Measurements from ENCODE around the gene ANGPTL4. TPM values are rescaled to one million over a fixed set of nuclear protein-coding genes. Genes with fewer than 3 reads are reported as not detected.

ANGPTL4 gene
- total RNA-seq, 4 donors from 2014 or later: 4.4 to 48.2 (median 19.4) TPM

DNA sequence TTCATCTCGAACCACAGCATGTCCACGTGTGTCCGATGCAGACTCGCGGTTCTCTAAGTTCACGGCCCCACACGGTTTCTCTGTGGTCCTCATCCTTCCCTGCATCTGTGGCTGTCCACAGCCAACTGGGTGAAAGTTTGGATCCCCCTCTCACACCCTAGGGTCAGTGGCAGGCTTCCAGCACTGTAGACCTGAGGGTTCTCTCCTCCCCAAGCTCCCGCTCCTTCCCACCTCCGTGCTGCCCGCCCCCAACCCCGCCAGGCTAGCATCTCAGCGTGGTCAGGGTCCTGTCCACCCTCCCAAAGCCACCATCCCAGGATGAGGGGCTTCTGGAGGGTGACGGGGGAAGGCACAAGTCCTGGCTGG, 3.0 kb downstream of the ANGPTL4 start:
- Histone ChIP-seq H3K36me3 (peaks cover 0 to 7% of the 10 kb centered on the region in 2 donors), H3K9me3 (no peaks in the 10 kb centered on the region), H3K27me3 (no peaks in the 10 kb centered on the region), H3K4me1 (peaks cover 0 to 64% (median 28%) of the 10 kb centered on the region in 3 donors), H3K4me3 (peak overlapping the region in 1 of 2 donors; percentile 26), H3K27ac (peak overlapping the region in 2 of 4 donors; percentile 67 to 83)
- WGBS, 2 donors (ENCODE audit: low coverage in 1 of 2): 85% methylated on average over 5 of the region's 13 CpGs; no CpG with 5 or more reads in 1 of the 2 donors
- peak; percentile 1 for ATAC-seq
- TF ChIP-seq, protein P1, sequence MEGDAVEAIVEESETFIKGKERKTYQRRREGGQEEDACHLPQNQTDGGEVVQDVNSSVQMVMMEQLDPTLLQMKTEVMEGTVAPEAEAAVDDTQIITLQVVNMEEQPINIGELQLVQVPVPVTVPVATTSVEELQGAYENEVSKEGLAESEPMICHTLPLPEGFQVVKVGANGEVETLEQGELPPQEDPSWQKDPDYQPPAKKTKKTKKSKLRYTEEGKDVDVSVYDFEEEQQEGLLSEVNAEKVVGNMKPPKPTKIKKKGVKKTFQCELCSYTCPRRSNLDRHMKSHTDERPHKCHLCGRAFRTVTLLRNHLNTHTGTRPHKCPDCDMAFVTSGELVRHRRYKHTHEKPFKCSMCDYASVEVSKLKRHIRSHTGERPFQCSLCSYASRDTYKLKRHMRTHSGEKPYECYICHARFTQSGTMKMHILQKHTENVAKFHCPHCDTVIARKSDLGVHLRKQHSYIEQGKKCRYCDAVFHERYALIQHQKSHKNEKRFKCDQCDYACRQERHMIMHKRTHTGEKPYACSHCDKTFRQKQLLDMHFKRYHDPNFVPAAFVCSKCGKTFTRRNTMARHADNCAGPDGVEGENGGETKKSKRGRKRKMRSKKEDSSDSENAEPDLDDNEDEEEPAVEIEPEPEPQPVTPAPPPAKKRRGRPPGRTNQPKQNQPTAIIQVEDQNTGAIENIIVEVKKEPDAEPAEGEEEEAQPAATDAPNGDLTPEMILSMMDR (IDR thresholded peaks at IDR 0.05): no peak
- TF ChIP-seq POLR2AphosphoS5 (IDR thresholded peaks at IDR 0.05) (no peak), EP300 (IDR thresholded peaks at IDR 0.05) (no peak), POLR2A (IDR thresholded peaks at IDR 0.05) (no peak)

DNA sequence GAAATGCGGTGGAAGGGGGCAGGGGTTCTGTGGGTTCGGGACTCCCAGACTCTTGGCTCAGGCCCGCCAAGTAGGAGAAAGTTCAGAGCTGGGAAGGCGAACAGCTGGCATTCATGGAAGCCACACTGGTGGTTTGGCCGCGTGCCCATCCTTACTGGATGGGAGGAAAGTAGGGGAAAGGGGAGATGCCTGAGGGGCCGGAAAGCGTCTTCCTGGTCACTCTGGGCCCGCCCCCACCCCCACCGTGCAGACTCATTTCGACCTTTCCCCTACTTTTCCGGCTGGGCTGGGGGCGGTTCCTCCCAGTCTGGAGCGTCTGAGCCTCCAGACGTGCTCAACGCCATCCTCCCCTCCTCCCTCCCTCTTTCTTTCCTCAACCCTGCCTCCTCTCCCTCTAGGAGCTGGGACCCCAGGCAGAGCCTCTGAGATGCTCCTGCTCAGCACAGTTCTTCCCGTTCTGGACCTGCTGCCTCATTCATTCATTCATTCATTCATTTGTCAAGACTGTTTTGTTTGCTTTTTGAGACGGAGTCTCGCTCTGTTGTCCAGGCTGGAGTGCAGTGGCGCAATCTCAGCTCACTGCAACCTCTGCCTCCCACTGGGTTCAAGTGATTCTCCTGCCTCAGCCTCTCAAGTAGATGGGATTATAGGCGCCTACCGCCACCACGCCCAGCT, 3.5 kb downstream of the ANGPTL4 start:
- peak overlapping the region in 1 of 2 donors; percentile 26 for H3K4me3 ChIP-seq
- WGBS, 2 donors (ENCODE audit: low coverage in 1 of 2): 8 to 22% methylated on average over 10 to 14 of the region's 23 CpGs
- H3K27ac ChIP-seq: peak overlapping the region in 2 of 4 donors; percentile 67 to 83
- TF ChIP-seq, protein P1 (IDR thresholded peaks at IDR 0.05): no peak
- TF ChIP-seq POLR2A (IDR thresholded peaks at IDR 0.05): no peak
- TF ChIP-seq POLR2AphosphoS5 (IDR thresholded peaks at IDR 0.05): peak; percentile 87
- TF ChIP-seq EP300 (IDR thresholded peaks at IDR 0.05): no peak
- ATAC-seq: peak; percentile 69
- peaks cover 0 to 7% of the 10 kb centered on the region in 2 donors for H3K36me3 ChIP-seq
- no peaks in the 10 kb centered on the region for H3K9me3 ChIP-seq
- H3K4me1 ChIP-seq: peaks cover 0 to 58% (median 25%) of the 10 kb centered on the region in 3 donors
- H3K27me3 ChIP-seq: no peaks in the 10 kb centered on the region

DNA sequence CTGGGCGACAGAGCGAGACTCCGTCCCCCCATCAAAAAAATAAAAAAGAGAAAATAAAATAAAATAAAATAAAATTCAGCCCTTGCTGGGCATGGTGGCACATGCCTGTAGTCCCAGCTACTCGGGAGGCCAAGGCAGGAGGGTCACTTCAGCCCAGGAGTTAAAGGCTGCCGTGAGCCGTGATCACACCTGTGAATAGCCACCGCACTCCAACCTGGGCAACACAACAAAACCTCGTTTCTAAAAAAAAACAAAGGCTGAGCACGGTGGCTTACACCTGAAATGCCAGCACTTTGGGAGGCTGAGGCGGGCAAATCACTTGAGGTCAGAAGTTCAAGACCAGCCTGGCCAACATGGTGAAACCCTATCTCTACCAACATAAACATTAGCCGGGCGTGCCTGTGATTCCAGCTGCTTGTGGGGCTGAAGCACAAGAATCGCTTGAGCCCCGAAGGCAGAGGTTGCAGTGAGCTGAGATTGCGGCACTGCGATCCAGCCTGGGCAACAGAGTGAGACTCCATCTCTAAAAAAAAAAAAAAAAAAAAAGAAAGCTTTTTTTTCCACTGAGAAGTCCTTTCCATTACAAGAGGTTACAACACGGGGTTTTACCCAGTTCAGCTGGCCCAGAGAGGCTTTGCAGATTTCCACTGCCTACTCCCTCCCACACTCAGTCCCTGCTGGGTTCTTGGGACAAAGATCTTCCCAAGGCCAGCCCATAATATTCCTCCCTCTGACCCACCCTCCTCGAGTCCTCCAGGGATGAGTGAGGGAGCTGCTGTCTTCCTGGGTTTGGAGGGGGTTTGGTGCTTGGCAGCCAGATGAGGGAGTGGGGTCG, 6.4 kb downstream of the ANGPTL4 start:
- H3K36me3 ChIP-seq: peaks cover 0 to 20% of the 10 kb centered on the region in 2 donors
- no peak for ATAC-seq
- 74 to 82% methylated on average over 5 to 7 of the region's 19 CpGs for WGBS, 2 donors (ENCODE audit: low coverage in 1 of 2)

DNA sequence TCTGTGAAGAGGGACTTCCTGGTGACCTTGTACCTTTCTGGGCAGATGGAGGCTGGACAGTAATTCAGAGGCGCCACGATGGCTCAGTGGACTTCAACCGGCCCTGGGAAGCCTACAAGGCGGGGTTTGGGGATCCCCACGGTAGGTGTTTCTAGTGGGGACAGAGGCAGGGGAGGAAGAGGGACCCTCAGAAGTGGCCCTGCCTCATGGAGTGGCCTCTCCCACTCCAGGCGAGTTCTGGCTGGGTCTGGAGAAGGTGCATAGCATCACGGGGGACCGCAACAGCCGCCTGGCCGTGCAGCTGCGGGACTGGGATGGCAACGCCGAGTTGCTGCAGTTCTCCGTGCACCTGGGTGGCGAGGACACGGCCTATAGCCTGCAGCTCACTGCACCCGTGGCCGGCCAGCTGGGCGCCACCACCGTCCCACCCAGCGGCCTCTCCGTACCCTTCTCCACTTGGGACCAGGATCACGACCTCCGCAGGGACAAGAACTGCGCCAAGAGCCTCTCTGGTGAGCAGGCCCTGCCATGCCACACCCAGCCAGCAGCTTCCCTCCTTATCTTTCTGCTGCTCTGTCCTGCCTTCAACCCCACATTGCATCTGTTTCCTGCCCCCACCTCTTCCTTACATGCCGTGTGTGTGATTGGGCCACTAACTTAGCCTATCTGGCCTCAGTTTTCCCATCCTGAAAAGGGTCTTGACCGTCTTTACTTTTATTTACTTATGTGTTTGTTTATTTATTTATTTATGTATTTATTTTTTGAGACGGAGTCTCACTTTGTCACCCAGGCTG, 7.3 kb downstream of the ANGPTL4 start:
- Histone ChIP-seq H3K27ac (peak overlapping the region in 1 of 4 donors; percentile 47), H3K27me3 (no peaks in the 10 kb centered on the region), H3K36me3 (peaks cover 0 to 28% of the 10 kb centered on the region in 2 donors), H3K9me3 (no peaks in the 10 kb centered on the region), H3K4me3 (no peak overlapping the region), H3K4me1 (peaks cover 0 to 37% (median 22%) of the 10 kb centered on the region in 3 donors)
- TF ChIP-seq, protein P1 (IDR thresholded peaks at IDR 0.05): no peak
- TF ChIP-seq POLR2AphosphoS5 (IDR thresholded peaks at IDR 0.05) (no peak), POLR2A (IDR thresholded peaks at IDR 0.05) (no peak), EP300 (IDR thresholded peaks at IDR 0.05) (no peak)
- ATAC-seq: no peak
- 81 to 88% methylated on average over 8 to 18 of the region's 28 CpGs for WGBS, 2 donors (ENCODE audit: low coverage in 1 of 2)

More for the DNA sequence above, 6.4 kb downstream of the ANGPTL4 start:
- H3K9me3 ChIP-seq: no peaks in the 10 kb centered on the region
- TF ChIP-seq, protein P1 (IDR thresholded peaks at IDR 0.05): no peak
- TF ChIP-seq EP300 (IDR thresholded peaks at IDR 0.05) (no peak), POLR2AphosphoS5 (IDR thresholded peaks at IDR 0.05) (no peak), POLR2A (IDR thresholded peaks at IDR 0.05) (no peak)
- H3K27ac ChIP-seq: peak overlapping the region in 1 of 4 donors; percentile 47
- H3K4me3 ChIP-seq: no peak overlapping the region
- H3K27me3 ChIP-seq: no peaks in the 10 kb centered on the region
- H3K4me1 ChIP-seq: peaks cover 0 to 41% (median 22%) of the 10 kb centered on the region in 3 donors

All from gastroesophageal sphincter (tissue), 4 donors.